HG02623 (cell line): ENCODE results near the gene MORC2.

Experiments used
- ATAC-seq: cut with Tn5 transposase; IDR thresholded peaks from one replicate; pipeline ENCODE4 v1.9.1; 2021; ENCODE audit warnings: moderate library complexity; ENCODE audit not compliant: unreplicated experiment

Gene MORC2

GRCh38 chr22:30949934-30950660, 18.5 kb downstream of the MORC2 start:
- ATAC-seq: no peak

GRCh38 chr22:30948930-30949342, 19.6 kb downstream of the MORC2 start:
- no peak for ATAC-seq

GRCh38 chr22:30947816-30948454, 20.6 kb downstream of the MORC2 start:
- ATAC-seq: no peak

GRCh38 chr22:30947173-30947815, 21.3 kb downstream of the MORC2 start:
- no peak for ATAC-seq

GRCh38 chr22:30946354-30946753, 22.2 kb downstream of the MORC2 start:
- no peak for ATAC-seq

GRCh38 chr22:30945653-30946052, 22.9 kb downstream of the MORC2 start:
- ATAC-seq: no peak

GRCh38 chr22:30944986-30945385, 23.6 kb downstream of the MORC2 start:
- no peak for ATAC-seq

GRCh38 chr22:30943368-30943767, 25.2 kb downstream of the MORC2 start:
- no peak for ATAC-seq

- ATAC-seq: no peak
Observed at GRCh38 chr22:30941363-30941740, 27.2 kb downstream of the MORC2 start.

- ATAC-seq: no peak
Observed at GRCh38 chr22:30940685-30941362, 27.8 kb downstream of the MORC2 start.

GRCh38 chr22:30934053-30934452, 34.5 kb downstream of the MORC2 start:
- no peak for ATAC-seq

GRCh38 chr22:30933457-30933856, 35.1 kb downstream of the MORC2 start:
- ATAC-seq: no peak

GRCh38 chr22:30932661-30933060, 35.9 kb downstream of the MORC2 start:
- no peak for ATAC-seq

GRCh38 chr22:30931541-30932300, 36.9 kb downstream of the MORC2 start:
- ATAC-seq: no peak

- no peak for ATAC-seq
Observed at GRCh38 chr22:30930228-30930627, 38.3 kb downstream of the MORC2 start.

GRCh38 chr22:30928401-30928800, 40.2 kb downstream of the MORC2 start:
- ATAC-seq: no peak

GRCh38 chr22:30927806-30928205, 40.8 kb downstream of the MORC2 start:
- no peak for ATAC-seq

- no peak for ATAC-seq
Observed at GRCh38 chr22:30926706-30927105, 41.9 kb downstream of the MORC2 start.

GRCh38 chr22:30925667-30926066, 42.9 kb downstream of the MORC2 start:
- ATAC-seq: no peak

GRCh38 chr22:30923168-30923900, 45.2 kb downstream of the MORC2 start:
- no peak for ATAC-seq
